HEK293 (cell line): ENCODE results near the gene IDNK.

Experiments used
- SCRT1 ChIP-seq: fragments of 450-650 bp; formaldehyde crosslinking; IDR thresholded peaks from 2 replicates; pipeline ENCODE4 v1.5.1; 2016; ENCODE audit warnings: missing biosample characterization, missing genetic modification characterization, borderline replicate concordance
- ZNF335 ChIP-seq: fragments of 450-650 bp; formaldehyde crosslinking; conservative IDR thresholded peaks from 2 replicates; pipeline ENCODE4 v1.5.1; 2016; ENCODE audit warnings: missing biosample characterization, missing genetic modification characterization
- ZNF776 ChIP-seq: fragments of 450-650 bp; formaldehyde crosslinking; IDR thresholded peaks from 2 replicates; pipeline ENCODE4 v1.5.0; 2017; ENCODE audit warnings: missing biosample characterization, missing genetic modification characterization, borderline replicate concordance

- TF ChIP-seq ZNF776 (tag by site-specific recombination) (no peak), SCRT1 (tag by site-specific recombination) (no peak), ZNF335 (tag by site-specific recombination) (no peak)
Measured at GRCh38 chr9:83688921-83689320, 66.0 kb downstream of the IDNK start.
